Right renal pelvis (tissue), 4 donors: ENCODE data around the gene NAV1. TPM values are rescaled to one million over a fixed set of nuclear protein-coding genes. Genes with fewer than 3 reads are reported as not detected.
A peak's percentile ranks its signal among the peaks of the same experiment; 100 is the strongest.
"Not testable (repeated sequence)": the region's sequence is repeated elsewhere in the genome, so short reads cannot be mapped to it uniquely, and the experiment has no call there.

Experiments
- DNase-seq, 4 donors: peaks; one replicate each; pipeline ENCODE4 v3.0.0-alpha.2; 2013; ENCODE audit warnings: low read depth in 4 of 4, low spot score in 3 of 4, missing footprints in 1 of 4
- polyA plus RNA-seq, 4 donors: library from polyadenylated mRNA; unstranded; fragments of 120-200 nt; gene quantifications; one replicate each; pipeline ENCODE4 v1.2.1, GENCODE V29; 2013; ENCODE audit not compliant: insufficient read length in 4 of 4

The NAV1 gene
- polyA plus RNA-seq, result 10 to 100 TPM; 18.8 to 20.8 (median 19.1) TPM

GRCh38 chr1:201538612-201539551 is at the start of gene NAV1:
NAV1 (plus strand) TSS chr1:201539127; CDS start chr1:201622885, 83,758 bp downstream.
- no peak for DNase-seq

GRCh38 chr1:201489643-201490261 is 49.2 kb upstream of the NAV1 start:
- DNase-seq, result no peak

- DNase-seq, result no peak
Measured at GRCh38 chr1:201490708-201491131, 48.2 kb upstream of the NAV1 start.

- no peak for DNase-seq
Measured at GRCh38 chr1:201491896-201492511, 46.9 kb upstream of the NAV1 start.

GRCh38 chr1:201493026-201493656 is 45.8 kb upstream of the NAV1 start:
- not testable (repeated sequence) for DNase-seq

- DNase-seq, result peak in 1 of 4 donors; percentile 76
Measured at GRCh38 chr1:201493757-201494617, 44.9 kb upstream of the NAV1 start.

- DNase-seq, result peak in 1 of 4 donors; percentile 69
Measured at GRCh38 chr1:201495551-201496295, 43.2 kb upstream of the NAV1 start.

GRCh38 chr1:201496296-201496690 is 42.6 kb upstream of the NAV1 start:
- no peak for DNase-seq

GRCh38 chr1:201497935-201498509 is 40.9 kb upstream of the NAV1 start:
- no peak for DNase-seq

GRCh38 chr1:201498621-201499020 is 40.3 kb upstream of the NAV1 start:
- no peak for DNase-seq

GRCh38 chr1:201499191-201499590 is 39.7 kb upstream of the NAV1 start:
- no peak for DNase-seq

GRCh38 chr1:201499795-201500669 is 38.9 kb upstream of the NAV1 start:
- DNase-seq, result no peak

GRCh38 chr1:201500670-201501120 is 38.2 kb upstream of the NAV1 start:
- no peak for DNase-seq

- DNase-seq, result no peak
Measured at GRCh38 chr1:201501144-201501543, 37.8 kb upstream of the NAV1 start.

GRCh38 chr1:201501812-201502510 is 37.0 kb upstream of the NAV1 start:
- DNase-seq, result peak in 1 of 4 donors; percentile 78

GRCh38 chr1:201502511-201502857 is 36.4 kb upstream of the NAV1 start:
- DNase-seq, result no peak
